T-helper 22 cell (primary cell): ENCODE data around the gene SLC25A44.
"Not testable (repeated sequence)": the region's sequence is repeated elsewhere in the genome, so short reads cannot be mapped to it uniquely, and the experiment has no call there.

Source experiments
- DNase-seq: peaks from one replicate; pipeline ENCODE4 v3.0.0-alpha.2; 2020; ENCODE audit warnings: low read depth

The SLC25A44 gene

GRCh38 chr1:156204686-156205085 is 10.8 kb downstream of the SLC25A44 start:
- no peak for DNase-seq

GRCh38 chr1:156211243-156211642 is 17.3 kb downstream of the SLC25A44 start:
- DNase-seq = no peak

- DNase-seq = no peak
Measured at GRCh38 chr1:156212130-156212529, 18.2 kb downstream of the SLC25A44 start.

- DNase-seq = peak; percentile 93
Measured at GRCh38 chr1:156212833-156213643, 19.1 kb downstream of the SLC25A44 start, which contains the start of gene PMF1. PMF1 (plus strand) TSS chr1:156213007; CDS start chr1:156213016, 9 bp downstream.

- DNase-seq = no peak
Measured at GRCh38 chr1:156213644-156213966, 19.7 kb downstream of the SLC25A44 start.

- DNase-seq = no peak
Measured at GRCh38 chr1:156214024-156214748, 20.3 kb downstream of the SLC25A44 start.

GRCh38 chr1:156216361-156217086 is 22.6 kb downstream of the SLC25A44 start:
- not testable (repeated sequence) for DNase-seq

- DNase-seq = no peak
Measured at GRCh38 chr1:156217871-156218270, 24.0 kb downstream of the SLC25A44 start.

GRCh38 chr1:156220226-156220625 is 26.3 kb downstream of the SLC25A44 start:
- no peak for DNase-seq

GRCh38 chr1:156221986-156222692 is 28.2 kb downstream of the SLC25A44 start:
- DNase-seq = no peak

GRCh38 chr1:156225677-156226014 is 31.7 kb downstream of the SLC25A44 start:
- no peak for DNase-seq

GRCh38 chr1:156226116-156226538 is 32.2 kb downstream of the SLC25A44 start:
- DNase-seq = no peak

GRCh38 chr1:156226782-156227181 is 32.9 kb downstream of the SLC25A44 start:
- no peak for DNase-seq

- DNase-seq = no peak
Measured at GRCh38 chr1:156228501-156228900, 34.6 kb downstream of the SLC25A44 start.

GRCh38 chr1:156229809-156230472 is 36.0 kb downstream of the SLC25A44 start:
- DNase-seq = no peak

GRCh38 chr1:156230473-156230837 is 36.6 kb downstream of the SLC25A44 start:
- no peak for DNase-seq

GRCh38 chr1:156232201-156232894 is 38.4 kb downstream of the SLC25A44 start:
- DNase-seq = no peak

GRCh38 chr1:156233426-156234127 is 39.7 kb downstream of the SLC25A44 start:
- DNase-seq = no peak

- DNase-seq = no peak
Measured at GRCh38 chr1:156236164-156236563, 42.3 kb downstream of the SLC25A44 start.

GRCh38 chr1:156238248-156238647 is 44.3 kb downstream of the SLC25A44 start:
- DNase-seq = no peak
